GM12892 (cell line): ENCODE measurements around the gene CYP3A5.

Experiments used
- POLR2A ChIP-seq: IDR thresholded peaks from 2 replicates; pipeline ENCODE4 v1.6.1; 2011; ENCODE audit warnings: low read depth, low read length, control low read depth
- POLR2AphosphoS5 ChIP-seq: IDR thresholded peaks from 2 replicates; pipeline ENCODE4 v1.6.1; 2011; ENCODE audit warnings: low read depth, low read length, control low read depth

GRCh38 chr7:99625321-99625720 lies 54.5 kb downstream of the CYP3A5 start:
- TF ChIP-seq POLR2A (no peak), POLR2AphosphoS5 (no peak)
